Lung (tissue), 16 donors: Measurements from ENCODE around the gene CHI3L1. TPM values are rescaled to one million over a fixed set of nuclear protein-coding genes. Genes with fewer than 3 reads are reported as not detected.
"Not testable (repeated sequence)": the region's sequence is repeated elsewhere in the genome, so short reads cannot be mapped to it uniquely, and the experiment has no call there.

ENCODE experiments used
- ATAC-seq: fragments of 200-7000 bp; cut with Tn5 transposase; one replicate; pipeline ENCODE4 v1.9.1; 2020; ENCODE audit warnings: moderate number of reproducible peaks; ENCODE audit not compliant: insufficient read depth, low FRiP score
- DNase-seq, 3 donors: peaks; one replicate each; pipeline ENCODE4 v3.0.0-alpha.2; 2013 to 2017
- H3K27ac ChIP-seq, 2 donors: one replicate each; pipeline ENCODE4 v1.5.1; 2013; ENCODE audit warnings: mild to moderate bottlenecking in 2 of 2, moderate library complexity in 2 of 2, control low read depth in 1 of 2, inconsistent platforms in 1 of 2, low read depth in 1 of 2, low read length in 1 of 2
- H3K27me3 ChIP-seq, 3 donors: one replicate each; pipeline ENCODE4 v1.5.1; 2013; ENCODE audit warnings: low read length in 2 of 3; ENCODE audit not compliant: control insufficient read depth in 3 of 3, insufficient read depth in 3 of 3
- H3K36me3 ChIP-seq, 4 donors: one replicate each; pipeline ENCODE4 v1.5.1; 2013; ENCODE audit warnings: low read length in 4 of 4, mild to moderate bottlenecking in 1 of 4, moderate library complexity in 1 of 4; ENCODE audit not compliant: control insufficient read depth in 4 of 4, insufficient read depth in 4 of 4
- H3K4me1 ChIP-seq, 5 donors: one replicate each; pipeline ENCODE4 v1.5.1; 2013; ENCODE audit warnings: low read length in 5 of 5, mild to moderate bottlenecking in 2 of 5, moderate library complexity in 1 of 5; ENCODE audit not compliant: control insufficient read depth in 5 of 5, insufficient read depth in 5 of 5
- H3K4me3 ChIP-seq: one replicate; pipeline ENCODE4 v1.5.1; 2013; ENCODE audit warnings: mild to moderate bottlenecking, control low read depth, moderate library complexity
- H3K9ac ChIP-seq, 2 donors: one replicate each; pipeline ENCODE4 v1.5.1; 2013; ENCODE audit warnings: low read length in 2 of 2, control low read depth in 1 of 2; ENCODE audit not compliant: insufficient read depth in 1 of 2
- H3K9me3 ChIP-seq, 4 donors: one replicate each; pipeline ENCODE4 v1.5.1; 2013; ENCODE audit warnings: low read length in 3 of 4, mild to moderate bottlenecking in 1 of 4, moderate library complexity in 1 of 4; ENCODE audit not compliant: control insufficient read depth in 4 of 4, insufficient read depth in 3 of 4
- WGBS, 2 donors: extraction: QIAGEN DNeasy Blood & Tissue Kit; methylation state at CpG; one replicate each; pipeline ENCODE4 v1.1.7; 2013; 5-methylcytosine and 5-hydroxymethylcytosine counted together
- long read RNA-seq, 5 donors: transcript quantifications; one replicate each; lab custom pipeline, GENCODE V29; 2026
- polyA plus RNA-seq, 2 donors: library from polyadenylated mRNA; stranded (reverse); fragments of 200-250 nt; gene quantifications; one replicate each; pipeline ENCODE4 v1.2.1, GENCODE V29; 2013
- total RNA-seq, 2 donors: library from RNA; depleted of rRNA in 1 of 2; stranded (reverse); fragments of >200 nt in 1 of 2; gene quantifications; one replicate each; pipeline ENCODE4 v1.2.1, GENCODE V29; 2014 to 2021
- TF ChIP-seq, protein P1 (sequence below): IDR thresholded peaks from 2 replicates; pipeline ENCODE4 v1.5.1; 2012; ENCODE audit warnings: mild to moderate bottlenecking; ENCODE audit errors: control extremely low read depth, extremely low read depth
- donor health status: control.
- donor health status: control.
- donor health status: Bipolar disorder and iron deficiency.
- donor health status: healthy.
- donor health status: DM: yes; HTN: yes; CAD: no.

The CHI3L1 gene
- total RNA-seq (10 to 100 TPM; 46.4 to 98.6 TPM), polyA plus RNA-seq (100 to 1,000 TPM; 122 to 169 TPM)
- long read RNA-seq, donor 1, result 0 reads
- long read RNA-seq, donor 2, result 0 reads
- long read RNA-seq, donor 3, result 0 reads
- long read RNA-seq, donor 4, result 0 reads
- long read RNA-seq, donor 5, result 0 reads

DNA sequence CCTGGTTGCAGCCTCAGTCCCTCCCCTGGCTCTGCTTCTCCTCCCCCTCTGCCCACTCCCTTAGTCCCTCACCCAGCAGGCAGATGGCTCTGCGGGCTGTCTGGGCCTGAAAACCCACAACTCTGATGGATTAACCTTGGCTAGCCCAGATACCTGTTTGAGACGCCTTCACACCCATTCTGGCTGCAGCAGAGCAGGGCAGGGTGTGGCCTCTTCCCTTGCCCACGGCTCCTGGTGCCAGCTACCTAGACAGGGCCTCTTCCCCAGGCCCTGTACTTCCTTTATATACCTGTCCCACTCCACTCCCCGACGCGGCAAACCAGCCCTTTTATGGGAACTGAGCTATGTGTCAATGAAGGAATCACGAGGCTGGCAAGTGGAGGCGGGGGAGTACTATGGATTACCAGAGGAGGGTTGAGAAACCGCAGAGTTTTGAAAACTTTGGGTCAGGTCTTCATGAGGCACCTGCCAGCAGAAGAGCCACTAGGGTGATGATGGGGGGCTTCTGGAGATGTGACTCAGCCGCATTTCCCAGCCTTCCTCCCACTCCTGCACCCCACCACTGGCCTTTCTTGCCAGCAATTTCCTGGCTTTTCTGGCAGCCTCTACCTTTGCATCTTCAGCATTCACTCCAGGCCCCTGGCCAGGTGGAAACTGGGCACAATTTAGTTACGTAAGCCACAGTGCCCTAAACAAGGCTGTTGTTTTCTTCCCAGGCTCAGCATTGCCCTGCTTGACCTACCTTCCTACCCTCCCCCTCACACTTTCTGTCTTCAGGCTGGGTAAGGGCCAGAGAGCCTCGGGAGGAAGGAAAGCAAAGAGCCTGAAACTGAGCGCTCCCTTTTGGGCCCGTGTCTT is at the start of gene CHI3L1:
Gene CHI3L1, minus strand, starts transcription at position 259 of the 858 bp plus-strand sequence. Its CDS starts 81 bp downstream, at position 178.
- Histone ChIP-seq H3K36me3 (no peaks in the 10 kb centered on the region), H3K27me3 (no peaks in the 10 kb centered on the region), H3K9me3 (no peaks in the 10 kb centered on the region), H3K4me3 (no peak within 1 kb of the TSS), H3K9ac (no peak within 1 kb of the TSS), H3K27ac (peak within 1 kb of the TSS in 1 of 2 donors; percentile 67), H3K4me1 (peaks cover 0 to 7% (median 0%) of the 10 kb centered on the region in 5 donors)
- WGBS, 2 donors, result 27 to 31% methylated on average over 14 of the region's 14 CpGs
- TF ChIP-seq, protein P1, sequence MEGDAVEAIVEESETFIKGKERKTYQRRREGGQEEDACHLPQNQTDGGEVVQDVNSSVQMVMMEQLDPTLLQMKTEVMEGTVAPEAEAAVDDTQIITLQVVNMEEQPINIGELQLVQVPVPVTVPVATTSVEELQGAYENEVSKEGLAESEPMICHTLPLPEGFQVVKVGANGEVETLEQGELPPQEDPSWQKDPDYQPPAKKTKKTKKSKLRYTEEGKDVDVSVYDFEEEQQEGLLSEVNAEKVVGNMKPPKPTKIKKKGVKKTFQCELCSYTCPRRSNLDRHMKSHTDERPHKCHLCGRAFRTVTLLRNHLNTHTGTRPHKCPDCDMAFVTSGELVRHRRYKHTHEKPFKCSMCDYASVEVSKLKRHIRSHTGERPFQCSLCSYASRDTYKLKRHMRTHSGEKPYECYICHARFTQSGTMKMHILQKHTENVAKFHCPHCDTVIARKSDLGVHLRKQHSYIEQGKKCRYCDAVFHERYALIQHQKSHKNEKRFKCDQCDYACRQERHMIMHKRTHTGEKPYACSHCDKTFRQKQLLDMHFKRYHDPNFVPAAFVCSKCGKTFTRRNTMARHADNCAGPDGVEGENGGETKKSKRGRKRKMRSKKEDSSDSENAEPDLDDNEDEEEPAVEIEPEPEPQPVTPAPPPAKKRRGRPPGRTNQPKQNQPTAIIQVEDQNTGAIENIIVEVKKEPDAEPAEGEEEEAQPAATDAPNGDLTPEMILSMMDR, result no peak
- peak; percentile 65 for ATAC-seq
- DNase-seq, result no peak

DNA sequence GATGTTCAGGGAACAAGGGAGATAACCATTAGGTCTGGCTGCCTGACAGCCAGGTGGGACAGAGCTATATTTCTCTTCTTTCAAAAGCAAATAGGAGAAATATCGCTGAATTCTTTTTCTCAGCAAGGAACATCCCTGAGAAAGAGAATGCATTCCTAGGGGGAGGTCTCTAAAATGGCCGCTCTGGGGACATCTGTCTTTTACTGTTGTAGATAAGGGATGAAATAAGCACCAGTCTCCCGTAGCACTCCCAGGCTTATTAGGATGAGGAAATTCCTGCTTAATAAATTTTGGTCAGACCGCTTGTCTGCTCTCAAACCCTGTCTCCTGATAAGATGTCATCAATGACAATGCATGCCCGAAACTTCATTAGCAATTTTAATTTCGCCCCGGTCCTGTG is 48.4 kb upstream of the CHI3L1 start:
- not testable (repeated sequence) for H3K4me3 ChIP-seq, DNase-seq, H3K9me3 ChIP-seq, ATAC-seq, H3K36me3 ChIP-seq, H3K4me1 ChIP-seq, H3K9ac ChIP-seq, H3K27me3 ChIP-seq, H3K27ac ChIP-seq
- WGBS, 2 donors, result 91 to 92% methylated on average over 7 of the region's 7 CpGs

DNA sequence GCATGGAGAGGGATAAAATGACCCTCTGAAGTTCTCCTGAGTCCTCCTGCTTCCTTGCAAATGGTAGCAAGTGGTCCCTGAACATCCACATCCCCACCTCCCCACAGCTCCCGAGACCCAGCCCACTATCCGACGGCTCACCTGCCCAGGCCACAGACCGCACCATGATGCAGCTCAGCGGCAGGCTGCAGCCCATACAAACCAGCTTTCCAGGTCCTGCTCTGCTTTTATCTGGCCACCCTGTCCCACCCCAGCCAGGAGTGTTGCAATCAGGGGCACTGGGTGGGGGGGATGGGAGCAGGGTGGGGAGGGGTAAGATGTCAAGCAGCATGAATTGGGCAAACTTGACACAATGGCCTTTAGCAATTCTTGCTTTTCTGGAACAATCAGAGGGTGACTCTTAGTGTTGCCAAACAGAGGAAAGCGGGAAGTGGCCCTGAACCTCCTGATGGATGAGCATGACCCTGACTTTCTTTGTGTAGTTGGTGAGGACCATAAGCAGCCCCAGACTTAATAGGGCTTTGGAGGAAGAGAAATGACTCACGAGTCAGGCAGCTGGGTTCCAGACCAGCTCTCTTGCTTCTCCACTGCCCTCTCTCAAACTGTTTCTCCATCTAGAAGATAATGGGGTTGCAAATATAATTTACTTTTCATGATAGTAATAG is 43.1 kb upstream of the CHI3L1 start, which contains the start of gene CHIT1:
Gene CHIT1, minus strand, starts transcription at position 203 of the 665 bp plus-strand sequence. Its CDS starts 37 bp downstream, at position 166.
- H3K27me3 ChIP-seq, result peaks cover 0 to 20% (median 6%) of the 10 kb centered on the region in 3 donors
- TF ChIP-seq, protein P1, result no peak
- H3K9ac ChIP-seq, result no peak within 1 kb of the TSS
- peaks cover 0 to 2% (median 0%) of the 10 kb centered on the region in 4 donors for H3K9me3 ChIP-seq
- H3K36me3 ChIP-seq, result no peaks in the 10 kb centered on the region
- no peak within 1 kb of the TSS for H3K4me3 ChIP-seq
- no peak within 1 kb of the TSS for H3K27ac ChIP-seq
- H3K4me1 ChIP-seq, result no peaks in the 10 kb centered on the region
- ATAC-seq, result no peak
- DNase-seq, result no peak
- 81 to 88% methylated on average over 7 of the region's 7 CpGs for whole genome bisulfite sequencing, 2 donors

DNA sequence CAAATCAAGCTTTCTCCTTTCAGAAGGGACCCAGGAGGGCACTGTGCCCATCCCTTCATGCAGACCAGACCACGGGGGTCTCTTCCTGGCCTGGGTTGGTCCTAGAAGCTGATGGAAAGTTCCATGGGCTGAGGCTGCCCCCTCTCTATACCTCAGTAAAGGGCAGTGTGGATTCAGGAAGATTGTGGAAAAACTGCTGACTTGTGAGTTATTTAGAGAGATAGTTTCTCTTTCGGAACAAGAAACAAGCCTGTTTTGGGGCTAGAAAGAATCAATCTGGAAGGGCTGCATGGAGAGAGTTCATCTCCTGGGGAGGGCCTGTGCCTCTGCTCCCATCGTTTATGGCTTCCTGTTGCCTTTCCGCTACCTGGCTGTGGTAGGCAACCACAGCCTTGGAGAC is 42.2 kb upstream of the CHI3L1 start:
- H3K9ac ChIP-seq, result no peak overlapping the region
- TF ChIP-seq, protein P1, result no peak
- WGBS, 2 donors, result 52 to 66% methylated on average over 4 of the region's 4 CpGs
- no peak for ATAC-seq
- H3K27me3 ChIP-seq, result peaks cover 0 to 18% (median 6%) of the 10 kb centered on the region in 3 donors
- no peaks in the 10 kb centered on the region for H3K36me3 ChIP-seq
- H3K27ac ChIP-seq, result no peak overlapping the region
- H3K4me3 ChIP-seq, result no peak overlapping the region
- H3K4me1 ChIP-seq, result no peaks in the 10 kb centered on the region
- peaks cover 0 to under 1% (median 0%) of the 10 kb centered on the region in 4 donors for H3K9me3 ChIP-seq
- DNase-seq, result no peak
